ENCODE measurements around the gene LAMA3.
A peak's percentile ranks its signal among the peaks of the same experiment; 100 is the strongest.

Gene LAMA3

DNA sequence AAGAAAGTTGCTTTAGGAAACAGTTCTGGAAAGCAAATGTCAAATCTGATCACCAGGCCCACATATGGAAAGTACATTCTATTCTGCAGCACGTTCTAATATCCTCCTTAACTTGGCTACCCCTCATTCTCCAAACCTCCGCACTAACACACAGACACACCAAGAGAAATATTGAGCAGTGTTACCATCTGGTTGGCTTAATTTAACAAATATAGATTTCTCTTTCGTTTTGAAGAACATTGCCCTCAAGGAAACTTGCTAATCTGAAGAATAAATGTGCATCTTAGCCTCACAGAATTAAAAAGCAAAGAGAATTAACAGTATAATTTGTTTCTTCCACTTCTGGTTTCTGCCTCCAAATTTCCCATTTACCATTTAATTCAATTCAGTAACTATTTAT, 252.5 kb downstream of the LAMA3 start:
- no peak for DNase-seq (ENCODE audit: low spot score)

- no peak for DNase-seq (ENCODE audit: low spot score)
Observed at GRCh38 chr18:23943104-23943503, 253.9 kb downstream of the LAMA3 start.

DNA sequence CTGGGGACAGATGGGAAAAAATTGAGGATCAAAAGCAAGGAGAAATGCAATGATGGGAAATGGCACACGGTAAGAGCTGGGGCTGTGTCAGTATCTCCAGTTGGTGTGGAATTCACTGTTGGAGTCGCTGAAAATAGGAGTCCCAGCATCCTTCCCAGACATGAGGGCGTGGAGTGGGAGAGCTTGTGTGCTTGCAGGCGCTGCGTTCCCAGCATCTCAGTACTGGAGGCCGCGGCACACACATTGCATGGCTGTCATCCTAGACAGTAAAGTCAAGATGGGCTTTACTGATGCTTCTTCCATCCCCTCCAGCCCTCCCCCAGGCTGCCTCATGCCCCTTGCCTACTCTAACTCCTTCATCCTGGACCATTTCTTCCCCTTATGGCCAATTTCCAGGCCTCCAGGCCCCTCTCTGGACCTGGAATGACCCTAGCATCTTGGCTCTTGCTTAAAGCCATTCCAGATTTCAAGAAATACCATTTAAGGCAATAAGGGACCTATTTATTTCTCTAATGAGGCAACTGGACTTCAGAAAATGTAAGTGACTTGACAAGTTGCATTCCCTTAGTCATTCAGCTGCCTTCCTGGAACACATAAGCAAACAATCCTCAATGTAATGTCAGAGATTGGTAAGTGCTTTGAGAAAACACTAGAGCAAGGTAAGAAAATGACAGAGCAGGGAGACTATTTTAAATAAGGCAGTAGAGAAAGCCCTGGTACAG, 254.8 kb downstream of the LAMA3 start:
- DNase-seq (ENCODE audit: low spot score) = no peak

- DNase-seq (ENCODE audit: low spot score) = no peak
Observed at GRCh38 chr18:23945416-23946079, 256.3 kb downstream of the LAMA3 start.

GRCh38 chr18:23949863-23950262, 260.6 kb downstream of the LAMA3 start:
- no peak for DNase-seq (ENCODE audit: low spot score)

GRCh38 chr18:23950644-23951043, 261.4 kb downstream of the LAMA3 start:
- no peak for DNase-seq (ENCODE audit: low spot score)

DNA sequence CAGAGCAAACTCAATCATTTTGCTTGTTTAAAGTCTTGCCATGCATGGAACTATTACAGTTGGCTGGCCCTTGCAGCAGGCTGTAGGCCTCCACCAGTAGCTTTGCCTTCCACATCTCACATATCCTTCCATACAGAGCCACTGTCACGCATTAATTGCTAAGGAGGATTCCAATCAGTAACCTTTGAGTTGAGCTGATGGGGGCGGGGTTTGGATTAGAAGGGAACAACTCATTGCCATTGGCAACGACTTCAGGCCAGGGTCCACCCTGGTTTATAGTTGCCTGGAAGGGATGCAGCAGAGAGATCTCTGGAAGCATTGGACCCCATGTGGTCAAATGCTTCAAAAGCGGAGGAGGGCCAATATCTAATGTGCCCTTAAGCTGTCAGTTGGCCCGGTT, 262.0 kb downstream of the LAMA3 start:
- DNase-seq (ENCODE audit: low spot score) = no peak

DNA sequence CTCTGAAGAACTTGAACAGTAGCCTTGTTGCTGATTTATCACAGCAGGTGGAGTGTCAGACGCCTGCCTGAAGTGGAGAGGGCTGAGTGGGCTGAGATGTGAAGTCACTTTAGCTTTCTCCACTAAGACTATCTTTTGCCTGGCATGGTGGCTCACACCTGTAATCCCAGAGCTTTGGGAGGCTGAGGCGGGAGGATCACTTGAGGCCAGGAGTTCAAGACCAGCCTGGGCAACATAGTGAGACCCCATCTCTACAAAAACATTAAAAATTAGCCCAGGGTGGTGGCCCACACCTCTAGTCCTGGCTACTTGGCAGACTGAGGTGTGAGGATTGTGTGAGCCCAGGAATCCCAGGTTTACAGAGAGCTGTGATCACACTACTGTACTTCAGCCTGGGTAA, 264.7 kb downstream of the LAMA3 start:
- DNase-seq (ENCODE audit: low spot score) = no peak

- DNase-seq (ENCODE audit: low spot score) = no peak
Observed at GRCh38 chr18:23956483-23956882, 267.2 kb downstream of the LAMA3 start.

- no peak for DNase-seq (ENCODE audit: low spot score)
Observed at GRCh38 chr18:23958036-23958435, 268.8 kb downstream of the LAMA3 start.

DNA sequence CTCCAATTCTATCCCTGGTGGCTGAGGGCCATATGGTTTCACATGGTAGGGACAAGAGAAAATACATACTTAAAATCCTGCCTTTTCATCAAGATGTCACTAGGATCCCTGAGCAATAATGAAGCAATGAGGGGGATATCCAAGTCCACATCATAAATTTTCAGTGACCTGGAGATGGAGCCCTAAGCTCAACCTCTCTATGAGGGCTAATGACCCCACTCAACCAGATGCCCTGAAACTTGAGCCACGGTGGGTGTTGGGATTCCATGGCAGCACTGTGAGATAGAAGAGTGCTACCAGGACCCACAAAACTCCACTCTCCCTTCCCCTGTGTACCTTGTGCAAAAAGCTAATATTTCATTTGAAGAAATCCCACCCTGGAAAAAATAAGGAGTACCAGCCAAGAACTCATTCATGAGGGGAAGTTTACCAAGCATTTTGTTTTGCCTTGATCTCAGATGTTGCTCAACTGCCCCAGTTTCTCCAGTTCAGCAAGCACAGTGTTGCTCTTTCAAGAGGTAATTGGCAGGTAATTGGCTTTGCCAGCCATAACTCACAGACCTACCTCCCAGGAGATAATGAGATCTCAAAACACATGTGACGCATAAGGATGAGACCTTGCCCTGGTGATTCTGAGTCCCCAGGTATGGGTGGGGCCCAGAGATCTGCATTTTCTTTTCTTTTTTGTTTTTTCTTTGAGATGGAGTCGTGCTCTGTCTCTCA, 274.4 kb downstream of the LAMA3 start:
- DNase-seq (ENCODE audit: low spot score) = peak; percentile 30

GRCh38 chr18:23964282-23965238, 275.3 kb downstream of the LAMA3 start:
- DNase-seq (ENCODE audit: low spot score) = no peak

DNA sequence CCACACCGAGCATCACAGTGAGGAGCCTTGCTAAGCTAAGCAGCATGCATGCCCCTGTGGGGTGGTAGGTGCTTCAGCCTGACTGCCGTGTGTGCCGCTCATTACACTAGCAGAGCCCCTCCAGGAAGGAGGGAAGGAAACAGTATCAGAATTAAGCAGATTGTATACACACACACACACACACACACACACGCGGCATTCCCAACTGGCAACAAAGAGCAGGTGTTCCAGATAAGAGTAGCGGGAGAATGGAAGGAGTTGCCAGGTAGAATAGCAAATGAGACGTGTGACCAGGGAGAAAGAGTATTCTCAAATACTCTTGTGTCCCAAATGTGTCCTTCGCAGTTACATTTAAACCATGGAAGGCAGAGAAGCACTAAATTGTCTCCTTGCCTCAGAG, 277.7 kb downstream of the LAMA3 start:
- DNase-seq (ENCODE audit: low spot score) = no peak

GRCh38 chr18:23967321-23968089, 278.3 kb downstream of the LAMA3 start:
- peak; percentile 84 for DNase-seq (ENCODE audit: low spot score)

GRCh38 chr18:23968638-23969604, 279.7 kb downstream of the LAMA3 start:
- DNase-seq (ENCODE audit: low spot score) = no peak

- no peak for DNase-seq (ENCODE audit: low spot score)
Observed at GRCh38 chr18:23969664-23970063, 280.4 kb downstream of the LAMA3 start.

- DNase-seq (ENCODE audit: low spot score) = no peak
Observed at GRCh38 chr18:23970161-23971096, 281.2 kb downstream of the LAMA3 start.

- no peak for DNase-seq (ENCODE audit: low spot score)
Observed at GRCh38 chr18:23971097-23971440, 281.8 kb downstream of the LAMA3 start.

DNA sequence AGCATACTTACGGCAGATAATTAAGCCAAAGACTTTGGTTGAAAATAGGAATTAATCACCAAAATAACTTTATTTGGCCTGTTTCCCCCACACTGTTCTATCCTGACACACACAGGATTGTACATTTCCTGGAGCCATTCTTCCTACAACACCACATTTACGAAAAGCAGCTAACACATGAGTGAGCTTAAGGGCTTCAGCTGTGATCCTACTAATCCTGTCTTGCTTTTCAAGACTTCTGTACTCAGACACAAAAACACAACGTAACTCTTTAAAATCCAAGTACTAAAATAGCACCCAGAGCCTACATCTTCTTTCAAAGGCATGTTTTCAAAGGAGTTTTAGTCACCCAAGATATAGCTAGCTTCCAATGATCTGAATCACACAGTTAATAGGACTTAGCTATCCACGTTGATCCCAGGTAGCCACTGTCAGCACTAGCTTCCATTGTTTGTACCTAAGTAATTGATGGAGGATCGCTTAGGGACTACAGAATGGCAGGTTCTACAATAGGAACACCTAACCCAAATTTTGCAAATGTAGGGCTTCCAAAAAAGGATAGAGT, 282.5 kb downstream of the LAMA3 start:
- DNase-seq (ENCODE audit: low spot score) = no peak
